ENCODE data around the gene DMKN.
"Not testable (repeated sequence)": the region's sequence is repeated elsewhere in the genome, so short reads cannot be mapped to it uniquely, and the experiment has no call there.

Gene DMKN

GRCh38 chr19:35495107-35496064 lies 18.1 kb downstream of the DMKN start:
- DNase-seq, result peak; percentile 81 to 84

DNA sequence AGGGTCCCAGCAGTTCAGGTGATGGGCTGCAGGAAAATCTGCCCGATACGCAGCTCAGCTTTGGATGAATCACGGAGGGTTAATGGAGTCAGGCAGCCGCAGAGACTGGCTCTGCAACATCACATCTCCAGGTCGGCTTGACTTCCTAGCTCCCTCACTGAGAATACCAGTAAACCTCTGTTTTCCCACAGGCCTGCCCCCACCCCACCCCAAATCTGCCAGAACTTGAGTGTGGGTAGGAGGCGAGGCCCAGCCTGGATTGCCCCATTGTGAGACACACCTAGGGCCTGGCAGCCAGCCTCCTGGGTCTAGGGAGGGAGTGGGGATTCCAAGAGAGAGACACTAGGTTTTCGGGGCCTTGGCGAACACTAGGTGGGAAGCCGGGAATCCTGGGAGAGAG lies 19.5 kb downstream of the DMKN start:
- DNase-seq, result no peak

GRCh38 chr19:35491836-35492360 lies 21.6 kb downstream of the DMKN start:
- no peak for DNase-seq

DNA sequence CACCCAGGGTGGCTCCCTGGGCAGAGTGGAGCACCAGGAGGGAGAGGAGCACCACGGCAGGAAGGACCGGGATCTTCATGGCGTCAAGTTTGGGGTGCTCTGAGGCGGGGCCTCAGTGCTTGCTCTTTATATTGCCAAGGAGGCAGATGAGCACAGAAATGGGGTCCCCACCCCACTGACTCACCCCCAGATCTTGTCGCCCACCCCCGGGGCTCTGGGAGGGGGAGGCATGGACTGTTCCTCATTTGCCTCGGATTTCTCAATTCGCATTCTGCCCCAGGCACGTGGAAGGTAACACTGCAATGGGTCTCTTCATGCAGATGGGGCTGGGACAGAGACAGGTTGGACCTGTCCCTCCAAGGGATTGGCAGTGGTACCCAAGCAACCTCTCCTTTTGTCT lies 23.1 kb downstream of the DMKN start, which contains the start of gene KRTDAP:
Gene KRTDAP, minus strand, starts transcription at position 101 of the 400 bp plus-strand sequence. Its CDS starts 22 bp downstream, at position 79.
- DNase-seq, result no peak

- DNase-seq, result no peak
Measured at GRCh38 chr19:35488677-35489076, 24.8 kb downstream of the DMKN start.

GRCh38 chr19:35487656-35488182 lies 25.7 kb downstream of the DMKN start:
- DNase-seq, result no peak

DNA sequence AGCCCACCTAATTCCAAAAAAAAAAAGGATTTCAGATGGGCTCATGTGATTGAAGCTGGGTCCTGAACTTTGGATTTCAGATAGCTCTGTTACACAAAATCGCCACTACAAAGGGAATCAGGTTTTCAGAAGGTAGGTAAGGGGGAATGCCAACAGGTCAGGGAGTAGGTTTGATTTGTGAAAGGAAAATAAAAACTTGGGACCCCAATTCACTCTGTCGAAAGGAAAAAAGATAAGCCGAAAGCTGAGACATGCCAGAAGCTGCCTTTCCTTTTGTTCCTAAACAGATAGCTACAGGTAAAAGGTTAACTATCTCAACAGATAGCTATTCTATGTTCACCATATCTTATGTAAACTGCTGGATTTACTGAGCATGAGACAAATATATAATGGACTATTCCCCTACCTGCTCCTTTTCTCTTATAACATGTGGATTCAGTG lies 27.2 kb downstream of the DMKN start:
- no peak for DNase-seq

- peak in 1 of 2 experiments; percentile 16 for DNase-seq
Measured at GRCh38 chr19:35484252-35485036, 29.0 kb downstream of the DMKN start.

- DNase-seq, result no peak
Measured at GRCh38 chr19:35483089-35483488, 30.4 kb downstream of the DMKN start.

- no peak for DNase-seq
Measured at GRCh38 chr19:35478794-35479677, 34.4 kb downstream of the DMKN start.

DNA sequence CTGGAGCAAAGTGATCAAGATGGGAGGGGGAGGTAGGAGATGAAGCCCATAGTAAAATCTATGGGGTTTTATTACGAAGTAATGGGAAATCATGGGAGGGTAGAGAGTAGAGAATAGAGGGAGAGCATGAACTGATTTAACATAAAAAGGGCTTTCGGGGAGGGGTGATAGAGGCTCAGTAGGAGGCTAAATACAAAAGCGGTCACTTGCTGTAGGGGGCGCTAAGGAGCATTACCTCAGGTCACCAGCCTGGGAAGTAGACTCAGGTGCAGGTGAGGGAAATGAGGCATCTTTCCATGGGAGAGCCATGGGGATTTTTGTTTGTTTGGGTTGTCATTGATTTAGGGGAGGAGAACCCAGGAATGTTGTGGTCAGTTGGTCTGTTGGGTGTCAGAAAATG lies 37.3 kb downstream of the DMKN start:
- peak; percentile 24 to 45 for DNase-seq

- not testable (repeated sequence) for DNase-seq
Measured at GRCh38 chr19:35474594-35474993, 38.9 kb downstream of the DMKN start.

- DNase-seq, result no peak
Measured at GRCh38 chr19:35474104-35474503, 39.3 kb downstream of the DMKN start.

DNA sequence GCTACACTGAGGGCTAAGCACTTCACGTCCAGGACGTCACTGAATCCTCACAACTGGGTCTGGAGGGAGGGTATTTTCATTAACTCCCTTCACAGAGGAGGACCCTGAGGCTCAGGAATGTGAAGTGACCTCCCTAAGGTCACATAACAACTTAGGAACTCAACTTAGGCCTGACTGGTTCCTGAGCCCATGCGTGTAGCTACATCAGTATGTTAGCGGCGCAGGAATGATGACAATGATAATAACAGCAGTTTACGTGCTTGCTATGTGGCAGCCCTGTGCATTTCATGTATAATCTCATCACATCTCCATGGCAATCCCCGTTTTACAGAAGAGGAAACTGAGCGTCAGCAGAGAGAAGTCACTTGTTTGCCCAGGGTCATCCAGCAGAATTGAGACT lies 41.5 kb downstream of the DMKN start:
- DNase-seq, result no peak

- not testable (repeated sequence) for DNase-seq
Measured at GRCh38 chr19:35471075-35471474, 42.4 kb downstream of the DMKN start.

GRCh38 chr19:35470128-35470527 lies 43.3 kb downstream of the DMKN start:
- no peak for DNase-seq

DNA sequence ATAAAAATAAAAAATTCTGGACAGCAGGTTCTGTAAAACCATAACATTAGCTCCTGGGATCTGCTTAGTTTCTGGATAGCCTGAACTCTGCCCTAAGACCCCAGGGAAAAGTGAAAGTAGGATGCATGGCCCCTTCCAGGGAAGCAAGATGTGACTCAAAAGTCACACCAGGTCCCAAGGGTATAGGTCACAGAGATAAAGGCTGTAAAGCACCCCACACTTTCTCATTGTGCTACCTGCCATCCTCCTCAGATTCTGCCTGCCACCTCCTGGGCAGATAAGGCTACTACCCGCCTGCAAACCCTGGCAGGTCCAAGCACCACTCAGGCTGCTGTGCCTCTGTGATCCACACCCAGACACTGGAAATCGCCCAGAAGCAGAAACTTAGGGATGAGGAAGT lies 44.8 kb downstream of the DMKN start:
- peak; percentile 63 to 70 for DNase-seq

DNA sequence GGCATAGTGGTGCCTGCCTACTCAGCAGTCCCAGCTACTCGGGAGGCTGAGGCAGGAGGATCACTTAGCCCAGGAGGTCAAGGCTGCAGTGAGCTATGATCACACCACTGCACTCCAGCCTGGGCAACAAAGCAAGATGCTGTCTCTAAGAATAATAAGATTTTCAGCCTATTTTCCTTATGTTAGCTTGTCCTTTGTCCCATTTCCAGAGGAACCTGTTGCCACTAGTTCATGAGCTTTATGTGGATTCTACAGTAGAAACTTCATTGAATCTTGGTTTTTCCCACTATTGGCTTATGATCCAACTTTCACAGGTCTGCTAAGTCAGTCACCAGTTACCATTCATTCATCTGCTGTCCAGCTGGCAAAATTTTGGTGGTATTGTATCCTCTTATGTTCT lies 47.2 kb downstream of the DMKN start:
- DNase-seq, result no peak

- DNase-seq, result not testable (repeated sequence)
Measured at GRCh38 chr19:35462956-35463355, 50.5 kb downstream of the DMKN start.

- peak; percentile 12 to 29 for DNase-seq
Measured at GRCh38 chr19:35462476-35462953, 50.9 kb downstream of the DMKN start.

DNA sequence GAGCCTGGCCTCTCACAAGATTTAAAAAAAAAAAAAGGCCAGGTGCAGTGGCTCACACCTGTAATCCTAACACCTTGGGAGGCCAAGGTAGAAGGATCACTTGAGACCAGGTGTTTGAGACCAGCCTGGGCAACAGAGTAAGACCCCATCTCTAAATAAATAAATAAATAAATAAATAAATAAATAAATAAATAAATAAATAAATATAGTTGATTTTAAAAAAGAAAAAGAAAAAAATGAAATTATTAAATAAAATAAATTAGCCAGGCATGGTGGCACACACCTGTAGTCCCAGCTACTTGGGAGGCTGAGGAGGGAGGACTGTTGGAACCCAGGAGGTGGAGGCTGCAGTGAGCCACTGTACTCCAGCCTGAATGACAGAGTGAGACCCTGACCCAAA lies 51.7 kb downstream of the DMKN start:
- not testable (repeated sequence) for DNase-seq

GRCh38 chr19:35461060-35461459 lies 52.4 kb downstream of the DMKN start:
- no peak for DNase-seq

Measured in activated CD4-positive, alpha-beta T cell treated with anti-CD3 and anti-CD28 coated beads, Interleukin-2, amount 50 U/mL, for 48 hours (primary cell).